HK-2 (cell line): ENCODE data around the gene GPR21.

Experiments
- DNase-seq: peaks from one replicate; pipeline ENCODE4 v3.0.0-alpha.2; 2018; ENCODE audit not compliant: unreplicated experiment

The GPR21 gene

GRCh38 chr9:123033352-123033751 is at the start of gene GPR21:
TSS of gene GPR21 (plus strand) at chr9:123033667. CDS start at chr9:123034567, 900 bp downstream.
- DNase-seq: no peak

- DNase-seq: no peak
These were observed 47.5 kb upstream of the GPR21 start for GRCh38 chr9:122986010-122986409.

- no peak for DNase-seq
These were observed 45.3 kb upstream of the GPR21 start for GRCh38 chr9:122988141-122988540.

- DNase-seq: no peak
These were observed 44.4 kb upstream of the GPR21 start for GRCh38 chr9:122988920-122989621.

GRCh38 chr9:122991370-122991830 is 42.1 kb upstream of the GPR21 start:
- DNase-seq: peak; percentile 51

- DNase-seq: no peak
These were observed 36.9 kb upstream of the GPR21 start for GRCh38 chr9:122996586-122996985.

- DNase-seq: no peak
These were observed 35.0 kb upstream of the GPR21 start for GRCh38 chr9:122998448-122998847.

GRCh38 chr9:123000371-123001068 is 32.9 kb upstream of the GPR21 start:
- DNase-seq: no peak

- no peak for DNase-seq
These were observed 30.7 kb upstream of the GPR21 start for GRCh38 chr9:123002754-123003153.

GRCh38 chr9:123003466-123003865 is 30.0 kb upstream of the GPR21 start:
- DNase-seq: no peak

- no peak for DNase-seq
These were observed 27.5 kb upstream of the GPR21 start for GRCh38 chr9:123005964-123006363.

- no peak for DNase-seq
These were observed 26.2 kb upstream of the GPR21 start for GRCh38 chr9:123007269-123007668.

GRCh38 chr9:123008909-123009308 is 24.6 kb upstream of the GPR21 start:
- DNase-seq: no peak

- no peak for DNase-seq
These were observed 22.1 kb upstream of the GPR21 start for GRCh38 chr9:123011380-123011779.

GRCh38 chr9:123011878-123012528 is 21.5 kb upstream of the GPR21 start:
- DNase-seq: no peak

- DNase-seq: no peak
These were observed 16.8 kb upstream of the GPR21 start for GRCh38 chr9:123016631-123017030.

- DNase-seq: no peak
These were observed 12.7 kb upstream of the GPR21 start for GRCh38 chr9:123020796-123021195.

GRCh38 chr9:123026425-123026824 is 7.0 kb upstream of the GPR21 start:
- DNase-seq: no peak

- no peak for DNase-seq
These were observed 6.0 kb upstream of the GPR21 start for GRCh38 chr9:123027517-123027916.

GRCh38 chr9:123028136-123028535 is 5.3 kb upstream of the GPR21 start:
- DNase-seq: no peak

GRCh38 chr9:123028973-123029372 is 4.5 kb upstream of the GPR21 start:
- DNase-seq: no peak

- no peak for DNase-seq
These were observed 1.5 kb upstream of the GPR21 start for GRCh38 chr9:123031963-123032362.
